ENCODE measurements around the gene STUM.
"Not testable (repeated sequence)": the region's sequence is repeated elsewhere in the genome, so short reads cannot be mapped to it uniquely, and the experiment has no call there.

The STUM gene

GRCh38 chr1:226638608-226639007 lies 90.0 kb downstream of the STUM start:
- DNase-seq (ENCODE audit: low read depth in 2 of 2), result no peak

DNA sequence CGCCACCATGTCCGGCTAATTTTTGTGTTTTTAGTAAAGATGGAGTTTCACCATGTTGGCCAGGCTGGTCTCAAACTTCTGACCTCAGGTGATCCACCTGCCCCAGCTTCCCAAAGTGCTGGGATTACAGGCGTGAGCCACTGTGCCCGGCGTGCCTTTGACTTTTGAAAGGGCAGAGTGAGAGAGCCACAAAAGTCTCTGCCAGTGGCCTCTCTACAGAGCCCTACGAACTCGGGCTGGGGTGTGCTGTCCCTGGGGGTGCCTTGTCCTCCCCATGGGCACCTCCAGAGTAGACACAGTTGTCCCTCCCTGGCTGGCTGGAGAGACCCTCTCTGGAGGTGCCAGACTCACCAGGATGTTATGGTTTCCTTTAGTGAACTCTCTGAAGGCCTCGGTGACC lies 90.6 kb downstream of the STUM start:
- not testable (repeated sequence) for DNase-seq (ENCODE audit: low read depth in 2 of 2)

- DNase-seq (ENCODE audit: low read depth in 2 of 2), result no peak
These were observed 91.1 kb downstream of the STUM start for GRCh38 chr1:226639631-226640061.

DNA sequence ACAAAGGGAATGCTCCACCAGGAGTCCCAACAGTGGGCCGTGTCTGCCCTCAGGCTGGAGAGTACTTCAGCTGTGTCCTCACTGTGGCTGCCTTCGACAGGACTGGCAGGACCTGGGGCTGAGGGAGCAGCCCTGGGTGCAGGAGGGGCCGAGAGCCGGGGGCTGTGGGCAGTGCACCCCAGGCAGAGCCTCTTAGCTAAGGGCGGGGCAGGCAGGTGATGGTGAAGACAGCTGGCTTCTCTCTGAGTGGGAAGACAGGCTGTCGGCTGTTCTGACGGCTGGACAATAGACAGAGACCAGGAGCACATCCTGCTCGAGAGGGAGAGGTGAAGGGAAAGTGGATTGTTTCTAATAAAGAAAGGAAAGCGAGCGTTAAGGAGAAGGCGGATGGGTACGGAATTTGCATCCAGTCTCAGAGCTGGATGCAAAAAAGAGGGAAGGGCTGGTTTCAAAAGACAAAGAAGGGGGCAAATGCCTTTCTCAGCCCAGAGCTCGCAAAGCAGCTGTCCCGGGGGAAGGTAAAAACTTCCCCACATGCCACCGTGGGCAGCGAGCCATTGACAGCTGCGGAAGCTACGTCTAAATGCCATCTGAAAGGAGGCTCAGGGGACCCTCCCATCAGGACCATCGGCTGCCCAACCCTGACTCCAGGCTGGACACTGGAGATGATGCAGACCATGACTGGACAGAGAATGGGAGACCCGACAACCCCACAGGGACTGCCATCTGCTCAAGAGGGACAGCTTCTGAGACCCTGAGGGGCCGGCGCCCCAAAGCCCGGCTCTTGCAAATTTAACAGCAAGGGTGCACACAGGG lies 92.0 kb downstream of the STUM start:
- no peak for DNase-seq (ENCODE audit: low read depth in 2 of 2)

- no peak for DNase-seq (ENCODE audit: low read depth in 2 of 2)
These were observed 93.2 kb downstream of the STUM start for GRCh38 chr1:226641671-226642231.

DNA sequence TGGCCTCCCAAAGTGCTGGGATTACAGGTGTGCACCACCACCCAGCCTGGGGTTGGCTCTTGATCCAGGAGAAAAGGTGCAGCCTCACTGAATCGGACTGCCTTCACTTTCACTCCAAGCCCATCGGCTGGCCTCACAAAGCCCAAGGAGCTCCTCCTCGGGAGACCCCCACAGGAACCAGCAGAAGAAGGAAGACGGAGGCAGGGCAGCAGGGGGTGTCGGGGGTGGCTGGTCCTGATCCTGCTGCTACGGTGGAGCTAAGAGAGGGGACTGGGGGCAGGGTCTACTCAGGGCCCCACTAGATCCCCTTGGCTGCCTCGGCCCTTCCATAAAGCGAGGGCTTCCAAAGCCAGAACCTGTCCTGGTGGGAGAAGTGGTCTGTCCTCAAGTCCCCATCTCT lies 93.9 kb downstream of the STUM start:
- no peak for DNase-seq (ENCODE audit: low read depth in 2 of 2)

DNA sequence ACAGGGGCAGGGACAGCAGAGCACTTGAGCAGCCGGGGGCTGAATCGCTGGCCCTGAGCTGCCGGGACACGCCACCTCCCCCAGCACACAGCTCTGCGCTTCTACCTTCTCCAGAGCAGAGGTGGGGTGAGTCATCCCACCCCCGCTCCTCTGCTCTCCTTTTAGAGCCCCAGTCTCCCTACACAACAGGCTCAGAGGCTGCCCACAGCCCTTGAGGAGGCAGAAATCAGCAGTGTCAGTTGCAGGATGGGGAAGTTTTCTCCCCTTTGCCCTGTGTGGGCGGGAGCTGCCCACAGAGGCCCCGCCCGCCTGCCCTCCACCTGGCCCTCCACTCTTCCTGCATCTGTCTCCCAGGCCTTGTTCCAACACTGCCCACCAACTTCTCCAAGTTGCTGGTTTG lies 94.6 kb downstream of the STUM start:
- peak; percentile 50 to 69 for DNase-seq (ENCODE audit: low read depth in 2 of 2)

DNA sequence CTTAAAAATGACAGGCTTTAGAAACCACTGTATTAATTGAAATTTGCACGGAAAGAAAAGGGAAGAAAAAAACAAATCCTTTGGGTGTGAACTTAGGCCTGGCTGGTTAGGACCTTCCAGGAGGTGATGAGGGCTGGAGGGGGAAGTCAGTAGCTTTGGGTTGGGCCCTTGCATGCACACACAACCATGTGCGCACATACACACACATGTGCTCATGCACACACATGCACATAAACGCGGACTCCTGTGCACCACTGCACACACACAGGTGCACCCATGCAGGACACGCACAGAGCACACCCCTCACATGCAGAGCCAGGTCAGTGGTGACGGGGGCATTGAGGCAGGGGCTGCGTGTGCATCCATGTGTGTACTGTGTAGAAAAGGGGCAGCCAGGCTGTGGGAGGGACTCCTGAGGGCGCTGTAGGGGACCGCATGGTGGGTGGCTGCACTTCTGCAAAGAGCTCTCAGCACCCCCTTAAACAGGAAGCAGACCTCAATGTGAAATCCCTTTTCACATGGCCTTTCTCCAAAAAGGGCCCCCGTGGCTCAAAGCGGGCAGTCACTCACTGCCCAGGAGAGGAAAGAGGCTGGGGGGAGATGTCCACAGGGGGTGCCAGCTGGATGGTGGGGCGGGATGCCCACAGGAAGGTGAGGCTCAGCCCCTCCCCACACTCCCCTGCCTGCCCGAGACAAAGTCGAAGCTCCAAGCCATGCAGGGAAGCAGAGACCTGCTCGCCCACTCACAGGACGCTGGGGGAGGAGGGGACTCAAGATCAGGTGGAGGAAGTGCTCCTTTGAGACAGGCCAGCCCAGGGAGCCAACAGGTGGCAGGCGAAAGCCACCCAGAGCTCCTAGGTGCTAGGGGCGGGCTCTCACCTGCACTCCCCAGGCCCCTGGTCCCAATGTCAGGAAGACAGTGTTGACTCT lies 95.3 kb downstream of the STUM start:
- DNase-seq (ENCODE audit: low read depth in 2 of 2), result no peak

DNA sequence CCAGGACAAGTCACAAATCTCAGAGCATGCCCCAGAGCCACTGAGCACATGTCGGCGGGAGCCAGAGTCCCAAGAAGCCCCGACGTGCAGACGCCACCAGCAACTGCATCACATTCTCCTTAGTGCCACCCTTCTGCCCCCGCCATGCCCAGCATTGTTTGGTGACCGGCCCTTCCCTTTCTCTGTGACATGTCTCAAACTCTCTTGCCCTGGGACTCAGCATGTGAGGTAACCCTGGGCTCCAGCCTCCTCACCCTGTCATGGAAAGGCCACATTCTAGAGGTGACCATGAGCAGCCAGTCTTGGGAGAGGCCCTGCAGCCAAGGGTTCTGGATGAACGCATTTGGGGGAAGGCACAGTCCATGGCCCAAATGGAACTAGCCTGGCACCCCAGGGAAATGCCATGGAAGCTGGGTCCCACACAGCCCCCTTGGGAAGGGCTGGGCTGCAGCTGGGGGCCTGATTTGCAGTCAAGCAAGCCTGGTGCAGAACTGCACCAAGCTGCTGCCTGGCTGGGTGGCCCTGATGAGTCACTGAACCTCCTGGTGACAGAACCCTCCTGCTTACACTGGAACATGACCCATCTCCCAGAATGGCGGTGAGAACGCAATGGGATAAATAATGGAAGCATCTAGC lies 96.1 kb downstream of the STUM start:
- DNase-seq (ENCODE audit: low read depth in 2 of 2), result no peak

DNA sequence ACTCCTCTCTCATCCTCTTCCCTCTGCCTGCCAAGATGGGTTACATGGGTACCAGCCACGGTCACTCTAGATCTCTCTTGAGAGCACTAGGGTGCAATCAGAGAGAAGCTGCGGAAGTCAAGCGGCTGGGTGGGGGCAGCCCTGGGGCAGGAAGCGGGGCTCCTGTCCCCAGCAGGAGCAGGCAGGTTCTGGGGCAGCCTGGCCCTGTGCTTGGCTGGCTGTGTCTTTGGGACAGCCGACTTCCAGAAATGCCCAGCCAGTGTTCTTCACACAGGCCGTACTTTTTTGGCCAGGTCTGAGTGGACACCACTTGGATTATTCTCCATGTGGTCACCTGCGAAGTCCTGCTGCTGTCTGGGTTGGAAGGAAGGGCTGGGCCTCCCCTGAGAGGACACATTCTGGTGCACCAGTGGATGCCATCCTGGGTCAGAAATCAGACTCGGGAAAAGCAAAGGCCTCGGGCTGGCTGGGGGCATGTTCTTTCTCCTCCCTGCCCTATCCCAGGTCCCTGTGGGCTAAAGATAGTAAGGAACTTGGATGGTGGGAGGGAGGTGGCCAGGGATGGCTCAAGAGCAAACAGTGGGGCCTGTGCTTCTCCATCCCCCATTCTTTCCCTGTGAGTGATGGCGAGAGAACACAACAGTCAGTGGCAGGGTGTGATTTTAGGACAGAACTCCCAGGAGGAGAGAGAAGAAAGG lies 96.9 kb downstream of the STUM start:
- DNase-seq (ENCODE audit: low read depth in 2 of 2), result no peak

- no peak for DNase-seq (ENCODE audit: low read depth in 2 of 2)
These were observed 97.7 kb downstream of the STUM start for GRCh38 chr1:226646026-226646869.

DNA sequence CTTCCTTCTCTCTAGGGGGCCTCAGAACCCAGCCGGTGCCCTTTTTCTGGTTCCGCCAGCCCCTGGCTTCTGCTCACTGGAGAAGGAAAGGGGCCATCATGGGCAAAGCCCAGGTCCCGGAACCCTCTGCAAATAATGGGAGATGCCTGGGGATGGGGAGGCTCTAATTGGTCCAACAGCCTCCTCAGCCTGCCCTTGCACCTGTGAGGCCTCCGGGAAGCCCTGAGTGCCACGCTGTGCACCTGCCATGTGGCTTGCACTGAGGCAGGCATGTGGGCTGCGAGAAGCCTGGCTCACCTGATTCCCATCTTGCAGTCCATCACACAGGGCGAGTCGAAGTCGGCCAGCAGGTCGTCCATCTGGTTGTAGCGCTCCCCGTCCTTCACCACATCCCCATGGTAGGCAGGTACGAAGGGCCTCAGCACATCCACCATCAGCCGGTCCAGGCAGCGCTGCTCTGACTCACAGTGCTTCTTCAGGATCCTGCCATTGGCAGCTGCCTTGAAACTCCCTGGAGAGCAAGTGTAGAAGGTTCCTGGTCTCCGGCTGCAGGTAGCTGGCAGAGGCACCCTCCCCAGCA lies 98.4 kb downstream of the STUM start:
- no peak for DNase-seq (ENCODE audit: low read depth in 2 of 2)

GRCh38 chr1:226647719-226648118 lies 99.2 kb downstream of the STUM start:
- DNase-seq (ENCODE audit: low read depth in 2 of 2), result no peak

GRCh38 chr1:226648421-226648820 lies 99.9 kb downstream of the STUM start:
- no peak for DNase-seq (ENCODE audit: low read depth in 2 of 2)

DNA sequence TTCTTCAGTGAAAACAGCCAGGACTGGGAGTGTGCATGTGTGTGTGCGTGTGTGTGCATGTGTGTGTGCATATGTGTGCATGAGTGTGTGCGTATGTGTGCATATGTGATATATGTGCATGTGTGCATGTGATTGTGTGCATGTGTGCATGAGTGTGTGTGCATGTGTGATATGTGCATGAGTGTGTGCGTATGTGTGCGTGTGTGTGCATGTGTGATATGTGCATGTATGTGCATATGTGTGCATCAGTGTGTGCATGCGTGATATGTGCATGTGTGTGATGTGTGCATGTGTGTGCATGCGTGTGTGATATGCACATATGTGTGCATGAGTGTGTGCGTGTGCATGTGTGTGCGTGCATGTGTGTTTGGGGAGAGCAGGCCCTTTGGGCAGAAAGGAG lies 100.7 kb downstream of the STUM start:
- DNase-seq (ENCODE audit: low read depth in 2 of 2), result no peak

DNA sequence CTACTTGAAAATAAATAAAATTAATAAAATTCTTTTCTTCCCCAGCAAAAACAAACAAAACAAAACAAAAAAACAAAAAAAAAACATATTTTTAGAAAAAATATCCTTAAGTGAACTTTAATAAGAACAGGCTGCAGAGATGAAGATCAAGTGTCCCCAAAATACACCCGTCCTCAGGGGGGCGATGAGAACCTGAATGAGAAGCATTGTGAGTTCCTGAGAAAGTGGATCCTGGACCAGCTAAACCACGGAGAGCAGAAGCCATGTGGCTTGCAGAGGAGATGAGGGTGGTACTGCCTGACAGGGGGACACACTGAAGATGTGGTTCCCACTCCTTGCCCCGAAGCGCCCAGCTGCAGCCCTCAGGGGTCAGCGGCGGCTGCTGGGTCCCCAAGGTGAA lies 101.2 kb downstream of the STUM start:
- DNase-seq (ENCODE audit: low read depth in 2 of 2), result no peak

DNA sequence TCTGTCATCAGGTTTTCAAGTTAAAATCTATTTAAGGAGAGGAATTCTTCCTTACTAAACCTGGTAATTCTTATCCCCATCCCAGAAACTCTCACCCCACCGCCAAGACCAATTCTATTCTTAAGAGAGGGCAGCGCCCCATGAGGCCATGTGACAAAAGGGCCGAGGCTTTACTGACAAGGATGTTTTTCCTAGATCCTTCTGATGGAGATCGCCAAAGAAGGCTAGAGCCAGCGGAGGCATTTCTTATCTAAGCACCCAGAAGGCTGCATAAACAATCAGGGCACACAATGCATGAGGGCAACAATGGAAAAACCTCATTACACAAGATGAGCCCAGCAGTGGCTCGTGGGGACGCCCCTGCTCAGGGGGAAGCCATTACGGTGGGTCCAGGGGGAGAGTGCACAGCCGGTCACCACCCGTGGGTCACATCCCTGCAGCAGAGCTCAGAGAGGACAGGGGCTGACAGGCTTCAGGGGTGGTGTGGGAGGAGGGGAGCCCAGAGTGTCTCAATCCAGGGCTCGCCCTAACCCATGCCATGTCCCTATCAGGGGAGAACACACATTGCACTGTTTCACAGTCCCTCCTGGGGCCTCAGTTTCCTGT lies 101.8 kb downstream of the STUM start:
- DNase-seq (ENCODE audit: low read depth in 2 of 2), result no peak

DNA sequence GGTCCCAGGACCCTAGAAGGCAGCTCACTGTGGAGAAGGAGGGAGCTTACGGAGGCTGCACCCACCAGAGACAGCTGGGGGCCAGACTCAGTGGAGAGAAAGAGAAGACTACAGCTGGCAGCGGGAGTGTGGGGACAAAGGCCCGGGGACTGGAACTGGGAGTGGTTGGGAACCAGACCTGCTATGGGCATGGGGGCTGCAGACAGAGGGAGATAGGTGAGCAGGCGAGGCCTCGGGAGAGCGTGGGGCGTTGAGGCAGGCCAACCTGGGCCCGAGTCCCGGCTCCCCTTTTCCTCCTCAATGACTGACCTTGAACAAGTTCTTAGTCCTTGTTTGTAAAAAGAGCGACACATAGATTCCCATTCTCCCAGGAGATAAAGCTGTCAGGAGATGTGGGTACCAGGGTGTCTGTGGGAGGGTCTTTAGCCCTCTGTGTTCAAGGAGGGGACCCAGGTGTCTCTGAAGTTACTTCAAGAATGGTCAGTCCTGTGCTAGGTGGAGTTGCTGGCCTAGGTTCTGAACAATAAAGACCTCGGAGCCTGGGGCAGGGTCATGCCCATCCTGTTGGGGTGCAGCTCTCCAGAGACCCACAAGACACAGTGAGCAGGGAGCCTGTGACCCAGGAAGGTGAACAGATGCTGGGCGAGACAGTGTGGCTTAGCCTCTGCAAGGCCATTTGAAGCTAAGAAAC lies 102.6 kb downstream of the STUM start:
- no peak for DNase-seq (ENCODE audit: low read depth in 2 of 2)

DNA sequence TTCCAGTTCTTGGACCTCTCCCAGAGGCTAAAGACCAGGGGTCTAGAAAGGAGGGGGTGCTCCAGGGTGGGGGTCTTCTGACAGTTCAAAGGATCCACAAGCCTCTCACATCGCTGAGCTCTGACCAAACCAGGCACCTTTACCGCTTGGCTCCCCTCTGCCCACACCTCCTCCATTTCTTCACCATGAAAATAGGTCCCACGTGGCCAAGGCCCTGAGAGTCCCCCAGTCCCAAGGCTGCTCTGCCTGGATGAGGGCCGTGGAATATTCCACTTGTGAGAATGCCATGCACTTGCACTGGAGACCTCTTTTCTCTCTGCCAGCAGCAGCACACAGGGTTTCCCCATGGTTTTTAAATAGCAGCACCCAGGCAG lies 103.2 kb downstream of the STUM start:
- DNase-seq (ENCODE audit: low read depth in 2 of 2), result no peak

Data from stimulated activated CD4-positive, alpha-beta T cell treated with anti-CD3 and anti-CD28 coated beads, Interleukin-15, amount 100 ng/mL, for 48 hours (primary cell).